Measurements from ENCODE around the gene MAP7D1.

The MAP7D1 gene

DNA sequence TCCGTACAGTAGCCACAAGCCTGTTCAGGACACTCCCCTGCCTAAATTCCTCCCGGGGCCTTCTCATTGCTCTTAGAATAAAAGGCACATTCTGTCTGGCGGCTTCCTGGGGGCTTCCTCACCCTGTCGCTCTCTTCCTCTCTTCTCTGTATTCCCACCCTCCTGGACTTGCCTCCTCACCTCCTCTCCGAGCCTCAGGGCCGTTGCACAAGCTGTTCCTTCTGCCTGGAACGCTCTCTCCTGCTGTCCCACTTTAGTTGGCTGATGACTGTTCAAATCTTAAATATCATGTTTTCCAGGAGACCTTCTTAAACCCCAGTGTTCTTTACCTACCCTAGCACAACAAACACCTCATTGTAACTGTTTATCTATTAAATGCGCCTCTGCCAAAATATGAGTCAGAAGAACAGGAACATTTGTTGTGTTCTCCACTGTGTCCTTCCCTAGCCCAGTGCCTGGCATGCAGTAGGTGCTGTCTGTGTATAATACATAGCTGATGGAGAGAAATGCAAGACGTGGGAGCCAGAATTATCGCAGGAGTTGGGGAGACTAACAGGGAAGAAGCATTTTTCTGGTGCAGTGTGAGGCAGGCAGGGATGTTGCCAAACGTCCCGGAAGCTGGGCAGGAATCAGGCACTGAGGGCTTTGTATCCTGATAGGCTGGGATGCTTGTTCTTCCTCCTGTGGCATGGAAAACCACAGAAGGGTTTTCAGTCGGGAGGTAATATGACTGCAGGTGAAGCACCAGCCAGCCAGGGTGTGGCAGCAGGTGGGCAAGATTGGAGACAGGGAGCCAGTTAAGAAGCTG, 44.2 kb downstream of the MAP7D1 start:
- Histone ChIP-seq H3K4me1 (ENCODE audit: low read length) (no peaks in the 10 kb centered on the region), H3K9me3 (ENCODE audit: insufficient read depth, low read length) (no peaks in the 10 kb centered on the region), H3K9ac (ENCODE audit: low read length) (no peak overlapping the region), H3K79me2 (ENCODE audit: low read length) (no peaks in the 10 kb centered on the region), H3K36me3 (replicated peaks; ENCODE audit: low read depth, low read length) (no peaks in the 10 kb centered on the region), H3K27ac (ENCODE audit: low read length) (no peak overlapping the region), H4K20me1 (ENCODE audit: insufficient read depth, low read length) (no peaks in the 10 kb centered on the region), H3K4me2 (ENCODE audit: low read length) (no peak overlapping the region), H2AFZ (ENCODE audit: low read depth, low read length) (no peak overlapping the region), H3K27me3 (ENCODE audit: low read depth, low read length) (0 out of 2 replicates have a peak, but pooled peaks cover 3% of the 10 kb centered on the region), H3K4me3 (ENCODE audit: low read length) (no peak overlapping the region)
- TF ChIP-seq, protein P1, sequence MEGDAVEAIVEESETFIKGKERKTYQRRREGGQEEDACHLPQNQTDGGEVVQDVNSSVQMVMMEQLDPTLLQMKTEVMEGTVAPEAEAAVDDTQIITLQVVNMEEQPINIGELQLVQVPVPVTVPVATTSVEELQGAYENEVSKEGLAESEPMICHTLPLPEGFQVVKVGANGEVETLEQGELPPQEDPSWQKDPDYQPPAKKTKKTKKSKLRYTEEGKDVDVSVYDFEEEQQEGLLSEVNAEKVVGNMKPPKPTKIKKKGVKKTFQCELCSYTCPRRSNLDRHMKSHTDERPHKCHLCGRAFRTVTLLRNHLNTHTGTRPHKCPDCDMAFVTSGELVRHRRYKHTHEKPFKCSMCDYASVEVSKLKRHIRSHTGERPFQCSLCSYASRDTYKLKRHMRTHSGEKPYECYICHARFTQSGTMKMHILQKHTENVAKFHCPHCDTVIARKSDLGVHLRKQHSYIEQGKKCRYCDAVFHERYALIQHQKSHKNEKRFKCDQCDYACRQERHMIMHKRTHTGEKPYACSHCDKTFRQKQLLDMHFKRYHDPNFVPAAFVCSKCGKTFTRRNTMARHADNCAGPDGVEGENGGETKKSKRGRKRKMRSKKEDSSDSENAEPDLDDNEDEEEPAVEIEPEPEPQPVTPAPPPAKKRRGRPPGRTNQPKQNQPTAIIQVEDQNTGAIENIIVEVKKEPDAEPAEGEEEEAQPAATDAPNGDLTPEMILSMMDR (IDR thresholded peaks at IDR 0.05; ENCODE audit: low read depth, low read length) = no peak
- no peak for TF ChIP-seq EZH2phosphoT487 (IDR thresholded peaks at IDR 0.05; ENCODE audit: low read depth)

DNA sequence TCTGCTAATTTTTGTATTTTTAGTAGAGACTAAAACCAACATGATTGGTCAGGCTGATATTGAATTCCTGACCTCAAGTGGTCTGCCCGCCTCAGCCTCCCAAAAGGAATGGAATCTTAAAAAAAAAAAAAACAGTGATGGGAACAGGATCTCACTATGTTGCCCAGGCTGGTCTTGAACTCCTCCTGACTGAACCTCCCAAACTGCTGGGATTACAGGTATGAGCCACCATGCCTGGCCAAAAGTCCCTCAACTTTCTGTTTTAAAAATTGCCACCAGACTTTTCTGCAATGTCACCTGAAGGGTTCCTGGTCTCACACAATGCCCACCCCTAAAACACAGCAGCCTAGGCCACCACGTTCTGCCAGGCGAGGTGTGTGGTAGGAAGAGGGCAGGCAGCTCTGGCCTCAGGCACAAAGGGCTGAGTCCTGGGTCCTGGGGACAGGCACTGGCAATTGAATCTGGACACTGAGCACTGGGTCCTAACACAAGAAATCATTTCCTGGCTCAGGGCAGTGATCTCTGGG, 47.1 kb downstream of the MAP7D1 start:
- Histone ChIP-seq H4K20me1 (ENCODE audit: insufficient read depth, low read length) (no peaks in the 10 kb centered on the region), H3K9ac (ENCODE audit: low read length) (no peak overlapping the region), H3K9me3 (ENCODE audit: insufficient read depth, low read length) (no peaks in the 10 kb centered on the region), H2AFZ (ENCODE audit: low read depth, low read length) (no peak overlapping the region), H3K27ac (ENCODE audit: low read length) (no peak overlapping the region), H3K4me3 (ENCODE audit: low read length) (no peak overlapping the region), H3K36me3 (replicated peaks; ENCODE audit: low read depth, low read length) (no peaks in the 10 kb centered on the region), H3K27me3 (ENCODE audit: low read depth, low read length) (0 out of 2 replicates have a peak, but pooled peaks cover 3% of the 10 kb centered on the region), H3K79me2 (ENCODE audit: low read length) (no peaks in the 10 kb centered on the region), H3K4me1 (ENCODE audit: low read length) (no peaks in the 10 kb centered on the region), H3K4me2 (ENCODE audit: low read length) (no peak overlapping the region)
- TF ChIP-seq, protein P1 (IDR thresholded peaks at IDR 0.05; ENCODE audit: low read depth, low read length) = no peak
- no peak for TF ChIP-seq EZH2phosphoT487 (IDR thresholded peaks at IDR 0.05; ENCODE audit: low read depth)

DNA sequence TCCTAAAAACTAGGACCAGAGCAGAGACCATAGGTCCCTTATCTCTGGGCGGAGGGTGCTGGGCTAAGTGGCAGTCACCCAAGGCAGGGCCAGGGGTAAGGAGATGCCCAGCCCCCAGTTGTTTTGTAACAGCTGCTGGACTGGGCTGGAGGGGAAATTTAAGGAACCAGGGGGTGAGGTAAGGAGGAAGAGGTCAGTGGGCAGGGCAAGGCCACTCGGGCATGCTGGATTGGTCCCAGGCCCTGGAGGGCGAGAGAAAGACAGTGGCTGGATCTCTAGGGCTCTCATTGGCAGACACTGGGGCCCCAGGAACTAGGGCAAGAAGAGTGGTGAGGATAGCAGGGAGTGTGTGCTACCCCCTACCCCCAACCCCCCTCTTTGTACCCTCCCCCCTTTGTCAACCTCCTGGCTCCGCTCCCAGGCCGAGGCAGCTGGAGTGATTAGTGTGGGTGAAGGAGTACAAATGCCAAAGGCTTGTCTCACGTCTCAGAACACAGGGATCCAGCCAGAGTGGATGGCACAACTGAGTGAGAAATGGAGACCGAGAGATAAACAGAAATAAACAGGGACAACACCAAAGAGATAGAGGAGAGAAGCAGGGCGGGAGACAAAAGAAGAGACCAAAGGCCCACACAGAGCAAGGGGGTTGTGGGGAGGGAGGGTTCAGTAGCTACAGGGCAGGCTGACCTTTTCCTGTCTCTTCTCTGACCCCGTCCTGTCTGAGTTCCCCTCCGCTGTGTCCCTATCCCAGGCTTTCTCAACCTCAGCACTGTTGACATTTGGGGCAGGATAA, 47.8 kb downstream of the MAP7D1 start:
- Histone ChIP-seq H3K4me3 (ENCODE audit: low read length) (no peak overlapping the region), H3K4me2 (ENCODE audit: low read length) (no peak overlapping the region), H3K9me3 (ENCODE audit: insufficient read depth, low read length) (no peaks in the 10 kb centered on the region), H3K27me3 (ENCODE audit: low read depth, low read length) (0 out of 2 replicates have a peak, but pooled peaks cover 3% of the 10 kb centered on the region), H4K20me1 (ENCODE audit: insufficient read depth, low read length) (no peaks in the 10 kb centered on the region), H3K4me1 (ENCODE audit: low read length) (no peaks in the 10 kb centered on the region), H3K36me3 (replicated peaks; ENCODE audit: low read depth, low read length) (no peaks in the 10 kb centered on the region), H3K9ac (ENCODE audit: low read length) (no peak overlapping the region), H3K27ac (ENCODE audit: low read length) (no peak overlapping the region), H2AFZ (ENCODE audit: low read depth, low read length) (no peak overlapping the region), H3K79me2 (ENCODE audit: low read length) (no peaks in the 10 kb centered on the region)
- TF ChIP-seq EZH2phosphoT487 (IDR thresholded peaks at IDR 0.05; ENCODE audit: low read depth) = no peak
- TF ChIP-seq, protein P1 (IDR thresholded peaks at IDR 0.05; ENCODE audit: low read depth, low read length) = no peak

Measured in OCI-LY3 (cell line).